ENCODE measurements around the gene PHF10. TPM values are rescaled to one million over a fixed set of nuclear protein-coding genes. Genes with fewer than 3 reads are reported as not detected.

PHF10 gene
- total RNA-seq, 1 donor from 2014 or later = 46.1 TPM

GRCh38 chr6:169664227-169664626 is 60.1 kb downstream of the PHF10 start:
- Histone ChIP-seq H3K27ac (no peak overlapping the region), H3K27me3 (no peaks in the 10 kb centered on the region), H3K4me3 (no peak overlapping the region), H3K4me1 (no peaks in the 10 kb centered on the region), H3K9me3 (no peaks in the 10 kb centered on the region), H3K36me3 (peaks cover 18% of the 10 kb centered on the region)
- intact Hi-C loops (cut with DNase I) = no loop called here
- DNase-seq (peak; percentile 58), ATAC-seq (no peak)
- TF ChIP-seq CTCF (IDR thresholded peaks at IDR 0.05) = no peak

- Histone ChIP-seq H3K27me3 (no peaks in the 10 kb centered on the region), H3K4me1 (no peaks in the 10 kb centered on the region), H3K36me3 (peaks cover 18% of the 10 kb centered on the region), H3K4me3 (no peak overlapping the region), H3K9me3 (no peaks in the 10 kb centered on the region), H3K27ac (no peak overlapping the region)
- DNase-seq (peak; percentile 49), ATAC-seq (no peak)
- no peak for TF ChIP-seq CTCF (IDR thresholded peaks at IDR 0.05)
- intact Hi-C loops (cut with DNase I) = no loop called here
These were observed 60.8 kb downstream of the PHF10 start for GRCh38 chr6:169663468-169663867.

GRCh38 chr6:169661391-169661756 is 62.9 kb downstream of the PHF10 start:
- Histone ChIP-seq H3K27ac (no peak overlapping the region), H3K27me3 (no peaks in the 10 kb centered on the region), H3K4me3 (no peak overlapping the region), H3K36me3 (peaks cover 9% of the 10 kb centered on the region), H3K9me3 (no peaks in the 10 kb centered on the region), H3K4me1 (no peaks in the 10 kb centered on the region)
- intact Hi-C loops (cut with DNase I) = no loop called here
- TF ChIP-seq CTCF (IDR thresholded peaks at IDR 0.05) = no peak
- ATAC-seq = no peak
- DNase-seq = peak; percentile 52

- ATAC-seq (no peak), DNase-seq (peak; percentile 62)
- no peak overlapping the region for H3K27ac ChIP-seq
- no peak overlapping the region for H3K4me3 ChIP-seq
- H3K36me3 ChIP-seq = peaks cover 4% of the 10 kb centered on the region
- intact Hi-C loops (cut with DNase I) = no loop called here
- no peaks in the 10 kb centered on the region for H3K4me1 ChIP-seq
- TF ChIP-seq CTCF (IDR thresholded peaks at IDR 0.05) = no peak
- H3K9me3 ChIP-seq = no peaks in the 10 kb centered on the region
- no peaks in the 10 kb centered on the region for H3K27me3 ChIP-seq
These were observed 63.4 kb downstream of the PHF10 start for GRCh38 chr6:169660751-169661390.

GRCh38 chr6:169659820-169660610 is 64.3 kb downstream of the PHF10 start:
- no peak for TF ChIP-seq CTCF (IDR thresholded peaks at IDR 0.05)
- no peak overlapping the region for H3K4me3 ChIP-seq
- peaks cover 4% of the 10 kb centered on the region for H3K36me3 ChIP-seq
- no peaks in the 10 kb centered on the region for H3K27me3 ChIP-seq
- DNase-seq (peak; percentile 55), ATAC-seq (no peak)
- H3K9me3 ChIP-seq = no peaks in the 10 kb centered on the region
- H3K4me1 ChIP-seq = peaks cover 5% of the 10 kb centered on the region
- intact Hi-C loops (cut with DNase I) = no loop called here
- no peak overlapping the region for H3K27ac ChIP-seq

Measured in upper lobe of right lung (tissue), 1 donor.